Neuronal stem cell (in vitro differentiated cells): ENCODE results near the gene TRIM73.
"Not testable (repeated sequence)": the region's sequence is repeated elsewhere in the genome, so short reads cannot be mapped to it uniquely, and the experiment has no call there.

Source experiments
- DNase-seq: peaks from one replicate; pipeline ENCODE4 v3.0.0-alpha.2; 2013; ENCODE audit warnings: low spot score
- H2AFZ ChIP-seq: one replicate; pipeline ENCODE4 v1.6.1; 2013; ENCODE audit warnings: mild to moderate bottlenecking, low read length, inconsistent platforms
- H2AK5ac ChIP-seq: 2 replicates; pipeline ENCODE4 v1.6.1; 2013; ENCODE audit warnings: low read depth, mild to moderate bottlenecking, inconsistent platforms, low read length, moderate library complexity, mixed read lengths
- H2BK120ac ChIP-seq: 2 replicates; pipeline ENCODE4 v1.6.1; 2013; ENCODE audit warnings: low read depth, mild to moderate bottlenecking, inconsistent platforms, low read length, moderate library complexity, mixed read lengths
- H2BK12ac ChIP-seq: one replicate; pipeline ENCODE4 v1.6.1; 2013; ENCODE audit warnings: low read length, inconsistent platforms
- H2BK15ac ChIP-seq: 2 replicates; pipeline ENCODE4 v1.6.1; 2013; ENCODE audit warnings: mild to moderate bottlenecking, low read length, inconsistent platforms, mixed read lengths
- H2BK5ac ChIP-seq: one replicate; pipeline ENCODE4 v1.6.1; 2013; ENCODE audit warnings: inconsistent platforms, mild to moderate bottlenecking, low read length, moderate library complexity
- H3K14ac ChIP-seq: one replicate; pipeline ENCODE4 v1.6.1; 2013; ENCODE audit warnings: low read length, inconsistent platforms
- H3K18ac ChIP-seq: 2 replicates; pipeline ENCODE4 v1.6.1; 2013; ENCODE audit warnings: low read length, inconsistent platforms
- H3K23ac ChIP-seq: 2 replicates; pipeline ENCODE4 v1.6.1; 2013; ENCODE audit warnings: low read depth, mild to moderate bottlenecking, mixed read lengths, low read length, inconsistent platforms; ENCODE audit not compliant: poor library complexity
- H3K27ac ChIP-seq: replicated peaks from 3 replicates; pipeline ENCODE4 v1.5.1; 2013; ENCODE audit warnings: low read length, inconsistent platforms
- H3K27me3 ChIP-seq, 3 experiments: 2 replicates each; pipeline ENCODE4 v1.6.1; 2013; ENCODE audit warnings: low read length in 3 of 3, mild to moderate bottlenecking in 2 of 3, inconsistent platforms in 1 of 3, low read depth in 1 of 3, mixed read lengths in 1 of 3, moderate library complexity in 1 of 3; ENCODE audit not compliant: control insufficient read depth in 3 of 3, insufficient read depth in 3 of 3
- H3K36me3 ChIP-seq, 2 donors: replicated peaks in 1 of 2; 2 replicates each; pipeline ENCODE4 v1.6.1; 2013; ENCODE audit warnings: low read length in 2 of 2; ENCODE audit not compliant: control insufficient read depth in 2 of 2, insufficient read depth in 2 of 2
- H3K4ac ChIP-seq: 2 replicates; pipeline ENCODE4 v1.6.1; 2013; ENCODE audit warnings: inconsistent platforms, mild to moderate bottlenecking, low read length, moderate library complexity
- H3K4me1 ChIP-seq, 2 donors: 1 replicate in 1 of 2; 2 replicates in 1 of 2; pipeline ENCODE4 v1.6.1; 2013; ENCODE audit warnings: low read length in 2 of 2, low read depth in 1 of 2; ENCODE audit not compliant: control insufficient read depth in 2 of 2, insufficient read depth in 1 of 2
- H3K4me2 ChIP-seq: one replicate; pipeline ENCODE4 v1.6.1; 2013; ENCODE audit warnings: mild to moderate bottlenecking, low read length, inconsistent platforms; ENCODE audit not compliant: insufficient read depth, poor library complexity, severe bottlenecking
- H3K4me3 ChIP-seq, 2 donors: 2 replicates each; pipeline ENCODE4 v1.5.1; 2013; ENCODE audit warnings: low read length in 2 of 2, mild to moderate bottlenecking in 2 of 2, inconsistent platforms in 1 of 2, moderate library complexity in 1 of 2
- H3K79me1 ChIP-seq: one replicate; pipeline ENCODE4 v1.6.1; 2013; ENCODE audit warnings: low read depth, mild to moderate bottlenecking, inconsistent platforms, low read length, moderate library complexity
- H3K9ac ChIP-seq: one replicate; pipeline ENCODE4 v1.6.1; 2013; ENCODE audit warnings: mild to moderate bottlenecking, low read depth, low read length, inconsistent platforms; ENCODE audit not compliant: poor library complexity
- H3K9me3 ChIP-seq, 2 donors: replicated peaks in 1 of 2; 2 replicates each; pipeline versions ENCODE3 to v1.6.1; 2013; ENCODE audit warnings: low read length in 2 of 2, mild to moderate bottlenecking in 2 of 2, inconsistent platforms in 1 of 2, low read depth in 1 of 2, mixed read lengths in 1 of 2, moderate library complexity in 1 of 2; ENCODE audit not compliant: control insufficient read depth in 2 of 2, insufficient read depth in 1 of 2
- H4K8ac ChIP-seq: one replicate; pipeline ENCODE4 v1.6.1; 2013; ENCODE audit warnings: low read depth, mild to moderate bottlenecking, inconsistent platforms, low read length, moderate library complexity
- H4K91ac ChIP-seq: one replicate; pipeline ENCODE4 v1.6.1; 2013; ENCODE audit warnings: low read length, low read depth, mild to moderate bottlenecking, inconsistent platforms; ENCODE audit not compliant: poor library complexity
- WGBS, 2 donors: extraction: QIAGEN DNeasy Blood & Tissue Kit; methylation state at CpG; one replicate each; pipeline ENCODE4 v1.1.7; 2013; ENCODE audit warnings: missing lambda C conversion rate in 2 of 2, mixed read lengths in 1 of 2; ENCODE audit not compliant: insufficient read length in 2 of 2, insufficient replicate concordance in 1 of 2; ENCODE audit errors: extremely low coverage in 2 of 2; 5-methylcytosine and 5-hydroxymethylcytosine counted together

Gene TRIM73

GRCh38 chr7:75366643-75367042 is 28.8 kb upstream of the TRIM73 start:
- no CpG with 5 or more reads among the region's 5 CpGs for WGBS, 2 donors
- not testable (repeated sequence) for H3K4me3 ChIP-seq, H4K91ac ChIP-seq, H2BK5ac ChIP-seq, H2AFZ ChIP-seq, H4K8ac ChIP-seq, H3K4me1 ChIP-seq, H2BK12ac ChIP-seq, H3K23ac ChIP-seq, DNase-seq, H3K36me3 ChIP-seq, H3K4me2 ChIP-seq, H3K27ac ChIP-seq, H3K18ac ChIP-seq, H3K14ac ChIP-seq, H3K9ac ChIP-seq, H3K4ac ChIP-seq, H3K9me3 ChIP-seq, H3K27me3 ChIP-seq, H2BK15ac ChIP-seq, H3K79me1 ChIP-seq, H2BK120ac ChIP-seq, H2AK5ac ChIP-seq

GRCh38 chr7:75367313-75367712 is 28.1 kb upstream of the TRIM73 start:
- H3K4ac ChIP-seq, H3K23ac ChIP-seq, H2AK5ac ChIP-seq, H2BK5ac ChIP-seq, DNase-seq, H3K4me2 ChIP-seq, H3K14ac ChIP-seq, H3K9ac ChIP-seq, H3K36me3 ChIP-seq, H3K4me3 ChIP-seq, H3K27me3 ChIP-seq, H3K18ac ChIP-seq, H3K79me1 ChIP-seq, H3K9me3 ChIP-seq, H2BK15ac ChIP-seq, H4K91ac ChIP-seq, H3K4me1 ChIP-seq, H2BK120ac ChIP-seq, H2BK12ac ChIP-seq, H2AFZ ChIP-seq, H4K8ac ChIP-seq, H3K27ac ChIP-seq: not testable (repeated sequence)
- no CpG with 5 or more reads among the region's 9 CpGs for WGBS, 2 donors

DNA sequence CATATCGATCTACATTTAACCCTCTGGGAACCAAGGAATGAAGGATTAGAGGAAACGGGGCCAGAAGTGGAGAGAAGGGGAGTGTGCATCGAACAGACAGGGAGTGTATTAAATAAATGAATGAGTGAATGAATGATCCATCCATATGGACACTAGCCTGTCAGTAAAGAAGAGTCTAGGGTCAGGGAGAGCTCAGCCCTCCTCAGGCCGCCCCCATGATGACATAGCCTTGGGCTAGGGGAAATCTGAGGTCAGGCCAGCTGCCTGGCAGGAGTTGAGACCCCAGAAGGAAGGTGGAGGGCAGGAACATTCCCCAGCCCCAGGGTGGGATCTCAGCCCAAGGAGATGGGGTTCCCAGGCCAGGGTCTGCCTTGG is 21.3 kb upstream of the TRIM73 start:
- H2AK5ac ChIP-seq, H3K36me3 ChIP-seq, H3K4ac ChIP-seq, DNase-seq, H3K27ac ChIP-seq, H2BK12ac ChIP-seq, H3K27me3 ChIP-seq, H3K23ac ChIP-seq, H2AFZ ChIP-seq, H2BK15ac ChIP-seq, H4K8ac ChIP-seq, H3K4me3 ChIP-seq, H2BK5ac ChIP-seq, H4K91ac ChIP-seq, H3K9ac ChIP-seq, H3K4me2 ChIP-seq, H3K79me1 ChIP-seq, H3K9me3 ChIP-seq, H3K18ac ChIP-seq, H3K14ac ChIP-seq, H3K4me1 ChIP-seq, H2BK120ac ChIP-seq: not testable (repeated sequence)
- no CpG with 5 or more reads among the region's 4 CpGs for WGBS, 2 donors

GRCh38 chr7:75374519-75375317 is 20.7 kb upstream of the TRIM73 start:
- not testable (repeated sequence) for H2BK12ac ChIP-seq, H2BK15ac ChIP-seq, H3K9ac ChIP-seq, H2BK120ac ChIP-seq, H3K23ac ChIP-seq, H3K14ac ChIP-seq, H4K91ac ChIP-seq, H3K4me2 ChIP-seq, H3K4me3 ChIP-seq, H3K36me3 ChIP-seq, H2BK5ac ChIP-seq, H3K27me3 ChIP-seq, H3K27ac ChIP-seq, H3K9me3 ChIP-seq, H4K8ac ChIP-seq, H3K4ac ChIP-seq, H3K4me1 ChIP-seq, H3K79me1 ChIP-seq, H2AFZ ChIP-seq, H2AK5ac ChIP-seq, DNase-seq, H3K18ac ChIP-seq
- WGBS, 2 donors = no CpG with 5 or more reads among the region's 17 CpGs
